H1 (cell line): Measurements from ENCODE around the gene ADAT3. TPM values are rescaled to one million over a fixed set of nuclear protein-coding genes. Genes with fewer than 3 reads are reported as not detected.

Experiments
- CTCF ChIA-PET: fragments of 300-600 bp; sonication (Branson Sonifier 250); formaldehyde crosslinking; loops from one replicate; lab custom pipeline; 2021; ENCODE audit not compliant: partially characterized antibody; lab: Charles Lee
- POLR2A ChIA-PET: fragments of 300-600 bp; sonication (Branson Sonifier 250); formaldehyde crosslinking; loops from one replicate; lab custom pipeline; 2021; ENCODE audit warnings: inconsistent platforms; ENCODE audit not compliant: partially characterized antibody; lab: Charles Lee
- DNase-seq, 2 experiments: peaks; one replicate each; pipeline versions ENCODE4 v3.0.0 to v3.0.0-alpha.2; 2010 to 2022; ENCODE audit warnings: low spot score in 2 of 2, low read depth in 1 of 2, mixed read lengths in 1 of 2
- FAIRE-seq: peaks from 2 replicates; lab custom pipeline; 2011; peaks lifted over from hg19 to GRCh38; lab: Jason Lieb, UNC
- H2AFZ ChIP-seq: 2 replicates; pipeline ENCODE4 v1.8.1; 2012; ENCODE audit warnings: low read length, inconsistent platforms
- H2AK5ac ChIP-seq: 2 replicates; pipeline ENCODE4 v1.6.1; 2013; ENCODE audit warnings: low read depth, low read length
- H2BK120ac ChIP-seq: replicated peaks from 2 replicates; pipeline ENCODE3; 2013; ENCODE audit warnings: low read depth, low read length, inconsistent platforms
- H2BK12ac ChIP-seq: 2 replicates; pipeline ENCODE4 v1.6.1; 2013; ENCODE audit warnings: low read depth, low read length
- H2BK15ac ChIP-seq: 2 replicates; pipeline ENCODE4 v1.6.1; 2013; ENCODE audit warnings: low read length
- H2BK20ac ChIP-seq: 2 replicates; pipeline ENCODE4 v1.6.1; 2013; ENCODE audit warnings: low read length
- H2BK5ac ChIP-seq: 2 replicates; pipeline ENCODE4 v1.6.1; 2013; ENCODE audit warnings: low read depth, low read length
- H3K14ac ChIP-seq: 2 replicates; pipeline ENCODE4 v1.6.1; 2013; ENCODE audit warnings: inconsistent platforms; ENCODE audit not compliant: insufficient read length
- H3K18ac ChIP-seq: 2 replicates; pipeline ENCODE4 v1.6.1; 2013; ENCODE audit warnings: low read length; ENCODE audit errors: extremely low read depth
- H3K23ac ChIP-seq: 2 replicates; pipeline ENCODE4 v1.6.1; 2013; ENCODE audit warnings: inconsistent platforms; ENCODE audit not compliant: insufficient read length
- H3K23me2 ChIP-seq: 2 replicates; pipeline ENCODE4 v1.6.1; 2013; ENCODE audit warnings: low read depth, low read length
- H3K27ac ChIP-seq: 2 replicates; pipeline ENCODE4 v1.6.1; 2011; ENCODE audit warnings: low read depth, low read length, inconsistent platforms
- H3K27me3 ChIP-seq, 4 experiments: replicated peaks in 1 of 4; 1 replicate in 1 of 4; 2 replicates in 3 of 4; pipeline versions ENCODE4 v1.6.1 to v1.8.1; 2011 to 2013; ENCODE audit warnings: low read length in 3 of 4, mild to moderate bottlenecking in 3 of 4, inconsistent platforms in 2 of 4, mixed read lengths in 2 of 4, moderate library complexity in 1 of 4; ENCODE audit not compliant: control insufficient read depth in 3 of 4, insufficient read depth in 3 of 4; ENCODE audit errors: extremely low read depth in 1 of 4
- H3K36me3 ChIP-seq, 4 experiments: 2 replicates each; pipeline versions ENCODE4 v1.6.1 to v1.8.1; 2011 to 2013; ENCODE audit warnings: mild to moderate bottlenecking in 4 of 4, low read length in 3 of 4, moderate library complexity in 2 of 4, control low read depth in 1 of 4, inconsistent platforms in 1 of 4; ENCODE audit not compliant: insufficient read depth in 4 of 4, control insufficient read depth in 2 of 4
- H3K4ac ChIP-seq: replicated peaks from 2 replicates; pipeline ENCODE3; 2013; ENCODE audit warnings: low read length, low read depth, mixed read lengths, inconsistent platforms; ENCODE audit not compliant: insufficient read length
- H3K4me1 ChIP-seq, 4 experiments: replicated peaks in 1 of 4; 1 replicate in 1 of 4; 2 replicates in 3 of 4; pipeline versions ENCODE4 v1.6.1 to v1.8.1; 2011 to 2013; ENCODE audit warnings: low read length in 3 of 4, inconsistent platforms in 2 of 4, mixed read lengths in 1 of 4; ENCODE audit not compliant: insufficient read depth in 4 of 4, control insufficient read depth in 3 of 4
- H3K4me2 ChIP-seq, 2 experiments: 2 replicates each; pipeline versions ENCODE4 v1.6.1 to v1.8.1; 2011 to 2013; ENCODE audit warnings: low read depth in 2 of 2, low read length in 2 of 2, control low read depth in 1 of 2, inconsistent platforms in 1 of 2, mild to moderate bottlenecking in 1 of 2; ENCODE audit not compliant: insufficient read depth in 1 of 2
- H3K4me3 ChIP-seq, 4 experiments: fragments of 200-600, 300-600 bp in 1 of 4; sonication (generic), shearing (Covaris generic), sonication (Bioruptor Twin) in 1 of 4; 2 replicates each; pipeline versions ENCODE4 v1.5.1 to v1.8.1; 2011 to 2016; ENCODE audit warnings: low read length in 4 of 4, low read depth in 3 of 4, control low read depth in 2 of 4, inconsistent platforms in 2 of 4, mild to moderate bottlenecking in 2 of 4, mixed read lengths in 1 of 4, moderate library complexity in 1 of 4; ENCODE audit not compliant: insufficient read depth in 2 of 4; ENCODE audit errors: extremely low read depth in 1 of 4
- H3K56ac ChIP-seq: replicated peaks from 2 replicates; pipeline ENCODE3; 2013; ENCODE audit warnings: low read depth, mild to moderate bottlenecking, mixed read lengths, low read length, inconsistent platforms; ENCODE audit not compliant: insufficient read length
- H3K79me1 ChIP-seq: 2 replicates; pipeline ENCODE4 v1.6.1; 2013; ENCODE audit warnings: low read depth, low read length, control low read depth
- H3K79me2 ChIP-seq, 2 experiments: 2 replicates each; pipeline versions ENCODE4 v1.6.1 to v1.8.1; 2012 to 2013; ENCODE audit warnings: low read length in 2 of 2, mild to moderate bottlenecking in 2 of 2, inconsistent platforms in 1 of 2; ENCODE audit not compliant: insufficient read depth in 2 of 2, control insufficient read depth in 1 of 2
- H3K9ac ChIP-seq, 4 experiments: replicated peaks in 1 of 4; 1 replicate in 1 of 4; 2 replicates in 3 of 4; pipeline versions ENCODE4 v1.6.1 to v1.8.1; 2011 to 2013; ENCODE audit warnings: low read depth in 3 of 4, low read length in 3 of 4, control low read depth in 2 of 4, mild to moderate bottlenecking in 2 of 4, moderate library complexity in 2 of 4, inconsistent platforms in 1 of 4; ENCODE audit errors: extremely low read depth in 1 of 4
- H3K9me3 ChIP-seq, 2 experiments: 2 replicates each; pipeline versions ENCODE4 v1.6.1 to v1.8.1; 2012 to 2013; ENCODE audit warnings: mild to moderate bottlenecking in 2 of 2, moderate library complexity in 2 of 2, control low read depth in 1 of 2, inconsistent platforms in 1 of 2, low read depth in 1 of 2, low read length in 1 of 2, mixed read lengths in 1 of 2; ENCODE audit not compliant: insufficient read depth in 2 of 2
- H4K20me1 ChIP-seq, 2 experiments: replicated peaks in 1 of 2; 2 replicates each; pipeline versions ENCODE3 to v1.8.1; 2011 to 2013; ENCODE audit warnings: inconsistent platforms in 2 of 2, low read length in 2 of 2, mild to moderate bottlenecking in 1 of 2; ENCODE audit not compliant: insufficient read depth in 2 of 2, control insufficient read depth in 1 of 2
- H4K5ac ChIP-seq: 2 replicates; pipeline ENCODE4 v1.6.1; 2013; ENCODE audit warnings: low read length, low read depth, mixed read lengths, inconsistent platforms; ENCODE audit not compliant: insufficient read length
- H4K8ac ChIP-seq: 2 replicates; pipeline ENCODE4 v1.8.0; 2013; ENCODE audit warnings: mild to moderate bottlenecking, moderate library complexity, low read length, inconsistent platforms; ENCODE audit not compliant: insufficient read depth; ENCODE audit errors: extremely low read depth
- H4K91ac ChIP-seq: replicated peaks from 2 replicates; pipeline ENCODE3; 2013; ENCODE audit warnings: low read length, mixed read lengths, inconsistent platforms; ENCODE audit not compliant: insufficient read length
- CBX5 ChIP-seq: fragments of 300-800, 300-1000 bp; sonication (generic); IDR thresholded peaks from 2 replicates; pipeline ENCODE4 v1.7.1; 2016; ENCODE audit warnings: antibody characterized with exemption, low read length, low read depth
- CTCF ChIP-seq, 3 experiments: IDR thresholded peaks; 1 replicate in 2 of 3; 2 replicates in 1 of 3; pipeline versions ENCODE4 v1.5.1 to v1.6.1; 2011; ENCODE audit warnings: low read length in 3 of 3, mild to moderate bottlenecking in 3 of 3, inconsistent platforms in 2 of 3, low read depth in 1 of 3, moderate library complexity in 1 of 3; ENCODE audit not compliant: insufficient read depth in 1 of 3; ENCODE audit errors: control extremely low read depth in 1 of 3
- FOSL1 ChIP-seq: IDR thresholded peaks from 2 replicates; pipeline ENCODE4 v1.6.1; 2011; ENCODE audit warnings: mild to moderate bottlenecking, low read depth, low read length, moderate library complexity; ENCODE audit not compliant: insufficient read depth
- HDAC6 ChIP-seq: IDR thresholded peaks from one replicate; pipeline ENCODE4 v1.7.1; 2012; ENCODE audit warnings: low read depth, mild to moderate bottlenecking, inconsistent platforms, low read length, moderate library complexity
- MAFK ChIP-seq: IDR thresholded peaks from 2 replicates; pipeline ENCODE4 v1.6.1; 2012; ENCODE audit warnings: low read depth, mild to moderate bottlenecking, improper control_type of control experiment, low read length
- NANOG ChIP-seq: IDR thresholded peaks from 2 replicates; pipeline ENCODE4 v1.6.1; 2011; ENCODE audit warnings: low read length, low read depth, mild to moderate bottlenecking, inconsistent platforms; ENCODE audit not compliant: insufficient read depth, poor library complexity, severe bottlenecking
- RBBP5 ChIP-seq: IDR thresholded peaks from 2 replicates; pipeline ENCODE4 v1.7.1; 2012; ENCODE audit warnings: low read depth, mild to moderate bottlenecking, inconsistent platforms, low read length, moderate library complexity, borderline replicate concordance
- WGBS, 2 experiments: shearing (Covaris generic) in 1 of 2; methylation state at CpG; one replicate each; pipeline versions ENCODE4 v1.1.6 to v1.1.7; 2013 to 2015; ENCODE audit warnings: low lambda C conversion rate in 2 of 2, mixed read lengths in 2 of 2, inconsistent platforms in 1 of 2, low coverage in 1 of 2, missing lambda C conversion rate in 1 of 2; ENCODE audit not compliant: insufficient replicate concordance in 2 of 2, insufficient coverage in 1 of 2, insufficient read length in 1 of 2; ENCODE audit errors: extremely low coverage in 1 of 2, missing lambda C conversion rate in 1 of 2; 5-methylcytosine and 5-hydroxymethylcytosine counted together
- polyA plus RNA-seq, 7 experiments: library from polyadenylated mRNA; depleted of rRNA in 3 of 7; stranded (reverse) in 5 of 7; unstranded in 2 of 7; fragments of >200 nt in 5 of 7; fragments of 200-250 nt in 2 of 7; gene quantifications; 1 replicate in 5 of 7; 2 replicates in 1 of 7; 4 replicates in 1 of 7; pipeline versions ENCODE4 v1.2.1 to v1.2.3, GENCODE V29; 2011 to 2013; ENCODE audit warnings: missing spikeins in 2 of 7, mixed read lengths in 2 of 7
- total RNA-seq: library from RNA; stranded (reverse); fragmentation: NEBNext Ultra II Directional; extraction: Animal tissue kit (Norgen Biotek cat#: 25700); gene quantifications from 2 replicates; pipeline ENCODE4 v1.2.1, GENCODE V29; 2021

The ADAT3 gene
- total and polyA plus RNA-seq, 2 of the 8 experiments (the other 6 are each of a cell fraction or from before 2014, with no cell fraction given) = 5.4 to 10.8 TPM

GRCh38 chr19:1875646-1876495, 29.3 kb upstream of the ADAT3 start:
- H3K18ac ChIP-seq = peak overlapping the region; percentile 93
- no peaks in the 10 kb centered on the region for H3K9me3 ChIP-seq
- peaks cover 0 to 33% of the 10 kb centered on the region in 2 experiments; a peak in 3 of 4 replicates for H3K79me2 ChIP-seq
- H4K8ac ChIP-seq = peak overlapping the region; percentile 60
- peaks cover 14% of the 10 kb centered on the region for H3K23me2 ChIP-seq
- H2BK15ac ChIP-seq = no peak overlapping the region
- no peak overlapping the region for H2BK20ac ChIP-seq
- 0 out of 2 replicates have a peak overlapping the region, but pooled peaks have one; percentile 75 for H2BK12ac ChIP-seq
- WGBS, 2 experiments = 1% methylated on average over 80 of the region's 87 CpGs; no CpG with 5 or more reads in 1 of the 2 experiments
- peaks cover 10% of the 10 kb centered on the region for H3K79me1 ChIP-seq
- FAIRE-seq = no peak
- H3K56ac ChIP-seq = peak overlapping the region; percentile 9
- ChIA-PET POLR2A (interaction anchor here (0.6 to 2.6 kb wide), 12 partner anchors 9 to 607 kb away, joined by 3 to 13 read pairs (median 4); partner anchors contain the start of genes ABHD17A, ADAT3, CIRBP and SCAMP4), CTCF (interaction anchor here (0.6 to 2.4 kb wide), 17 partner anchors 9 to 307 kb away, joined by 3 to 12 read pairs (median 3); partner anchors contain the start of genes ABHD17A, ADAT3 and SCAMP4)
- peak overlapping the region; percentile 97 for H3K4ac ChIP-seq
- H3K4me1 ChIP-seq = peaks cover 0 to 7% (median 2%) of the 10 kb centered on the region in 4 experiments; a peak in 5 of 7 replicates
- H3K23ac ChIP-seq = no peak overlapping the region
- no peaks in the 10 kb centered on the region for H3K36me3 ChIP-seq
- peak overlapping the region; percentile 86 to 91 (median 88) for H3K4me3 ChIP-seq
- peak in 1 of 2 experiments; percentile 88 for DNase-seq
- H4K91ac ChIP-seq = peak overlapping the region; percentile 61
- peak overlapping the region; percentile 39 to 78 (median 75) for H3K9ac ChIP-seq
- H2AK5ac ChIP-seq = no peak overlapping the region; the same call in 1 of the 2 replicates
- H2AFZ ChIP-seq = peak overlapping the region; percentile 95; the same call in 1 of the 2 replicates
- H3K14ac ChIP-seq = no peak overlapping the region
- H3K27me3 ChIP-seq = no peaks in the 10 kb centered on the region
- peaks cover 0 to 11% of the 10 kb centered on the region in 2 experiments for H4K20me1 ChIP-seq
- no peak overlapping the region for H2BK120ac ChIP-seq
- peak overlapping the region; percentile 48; the same call in 1 of the 2 replicates for H3K27ac ChIP-seq
- peak overlapping the region; percentile 89 to 99 for H3K4me2 ChIP-seq
- peak overlapping the region; percentile 37 for H4K5ac ChIP-seq
- H2BK5ac ChIP-seq = peak overlapping the region; percentile 60; the same call in 1 of the 2 replicates
- TF ChIP-seq HDAC6 (no peak), FOSL1 (no peak), NANOG (no peak), MAFK (no peak), RBBP5 (no peak; the same call in 1 of the 2 replicates), CTCF (IDR thresholded peaks at IDR 0.05; ENCODE audit: control extremely low read depth in 1 of 3, insufficient read depth in 1 of 3, low read depth in 1 of 3, low read length in 3 of 3) (no peak; a peak in 1 of 4 replicates), CBX5 (no peak)
